ENCODE measurements around the gene CCDC83. TPM values are rescaled to one million over a fixed set of nuclear protein-coding genes. Genes with fewer than 3 reads are reported as not detected.

Gene CCDC83
- not detected in 5 replicates for total RNA-seq (2022; extraction: Qiagen RNA extraction; ENCODE audit: low read depth)

DNA sequence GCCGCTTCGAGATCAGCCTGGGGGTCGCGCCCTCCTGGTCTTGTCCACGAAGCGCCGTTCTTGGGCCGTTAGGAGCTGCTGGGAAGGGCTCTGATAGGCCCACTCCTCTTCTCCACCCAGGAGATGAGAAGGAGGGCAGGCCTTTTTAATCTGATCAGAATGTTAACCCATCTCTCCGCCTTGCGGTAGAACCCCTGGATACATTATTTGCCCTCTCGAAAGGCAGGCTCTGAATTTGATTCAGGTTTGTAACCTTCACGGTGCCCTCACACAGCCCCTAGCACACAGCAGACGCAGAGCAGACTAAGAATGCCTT lies at the start of gene CCDC83:
CCDC83 (plus strand) TSS at position 43 of the 316 bp plus-strand sequence. CDS start 9,741 bp downstream, outside the sequence.

GRCh38 chr11:85810871-85811611 lies 44.1 kb upstream of the CCDC83 start, which contains the start of gene SYTL2:
Gene SYTL2 (minus strand): TSS chr11:85811141. CDS start chr11:85757725, 53,416 bp downstream.

Other genes with a start within 250 kb of the CCDC83 start
- 0.15 to 0.26 TPM (median 0.20 TPM) in 5 replicates for gene DLG2, start 228.0 kb upstream of the CCDC83 start, total RNA-seq (2022; extraction: Qiagen RNA extraction; ENCODE audit: low read depth)
- gene TMEM126B, start 226.8 kb upstream of the CCDC83 start, total RNA-seq (2022; extraction: Qiagen RNA extraction; ENCODE audit: low read depth) = 44.3 to 78.2 TPM (median 51.1 TPM) in 5 replicates
- gene TMEM126A, start 207.4 kb upstream of the CCDC83 start, total RNA-seq (2022; extraction: Qiagen RNA extraction; ENCODE audit: low read depth) = 44.5 to 74.1 TPM (median 56.3 TPM) in 5 replicates
- 19.6 to 33.4 TPM (median 28.1 TPM) in 5 replicates for gene CREBZF, start 190.3 kb upstream of the CCDC83 start, total RNA-seq (2022; extraction: Qiagen RNA extraction; ENCODE audit: low read depth)
- not detected in 5 replicates for gene CCDC89, start 169.2 kb upstream of the CCDC83 start, total RNA-seq (2022; extraction: Qiagen RNA extraction; ENCODE audit: low read depth)
- gene SYTL2, start 44.2 kb upstream of the CCDC83 start, total RNA-seq (2022; extraction: Qiagen RNA extraction; ENCODE audit: low read depth) = 8.7 to 20.6 TPM (median 10.6 TPM) in 5 replicates
- gene PICALM, start 213.7 kb downstream of the CCDC83 start, total RNA-seq (2022; extraction: Qiagen RNA extraction; ENCODE audit: low read depth) = 71.0 to 106 TPM (median 78.8 TPM) in 5 replicates

All from A549 treated with ZK216348 at 1 μM for 4 hours (cell line).